ENCODE measurements around the gene HNMT.

DNA sequence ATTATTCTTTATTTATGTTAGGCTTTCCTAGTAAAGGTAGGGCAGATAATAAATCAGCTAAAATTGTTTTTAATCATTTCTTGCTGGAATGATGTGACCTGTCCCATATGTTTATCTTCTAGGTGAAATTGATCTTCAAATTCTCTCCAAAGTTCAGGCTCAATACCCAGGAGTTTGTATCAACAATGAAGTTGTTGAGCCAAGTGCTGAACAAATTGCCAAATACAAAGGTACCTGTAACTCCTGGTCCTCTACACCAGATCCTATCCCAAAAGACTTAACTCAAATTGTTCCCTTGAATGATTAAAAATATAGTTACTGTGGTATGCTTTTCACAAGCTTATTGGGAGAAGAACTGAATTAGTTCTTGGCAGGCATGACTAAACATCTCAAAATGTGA is 36.5 kb downstream of the HNMT start:
- TF ChIP-seq, protein P1, sequence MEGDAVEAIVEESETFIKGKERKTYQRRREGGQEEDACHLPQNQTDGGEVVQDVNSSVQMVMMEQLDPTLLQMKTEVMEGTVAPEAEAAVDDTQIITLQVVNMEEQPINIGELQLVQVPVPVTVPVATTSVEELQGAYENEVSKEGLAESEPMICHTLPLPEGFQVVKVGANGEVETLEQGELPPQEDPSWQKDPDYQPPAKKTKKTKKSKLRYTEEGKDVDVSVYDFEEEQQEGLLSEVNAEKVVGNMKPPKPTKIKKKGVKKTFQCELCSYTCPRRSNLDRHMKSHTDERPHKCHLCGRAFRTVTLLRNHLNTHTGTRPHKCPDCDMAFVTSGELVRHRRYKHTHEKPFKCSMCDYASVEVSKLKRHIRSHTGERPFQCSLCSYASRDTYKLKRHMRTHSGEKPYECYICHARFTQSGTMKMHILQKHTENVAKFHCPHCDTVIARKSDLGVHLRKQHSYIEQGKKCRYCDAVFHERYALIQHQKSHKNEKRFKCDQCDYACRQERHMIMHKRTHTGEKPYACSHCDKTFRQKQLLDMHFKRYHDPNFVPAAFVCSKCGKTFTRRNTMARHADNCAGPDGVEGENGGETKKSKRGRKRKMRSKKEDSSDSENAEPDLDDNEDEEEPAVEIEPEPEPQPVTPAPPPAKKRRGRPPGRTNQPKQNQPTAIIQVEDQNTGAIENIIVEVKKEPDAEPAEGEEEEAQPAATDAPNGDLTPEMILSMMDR (IDR thresholded peaks at IDR 0.05 in 4 of 5, conservative IDR thresholded peaks at IDR 0.05 in 1 of 5): no peak
- no peak for TF ChIP-seq POLR2A (IDR thresholded peaks at IDR 0.05)

Data from gastrocnemius medialis (tissue), 4 donors.